ENCODE measurements around the gene NEUROG1. TPM values are rescaled to one million over a fixed set of nuclear protein-coding genes. Genes with fewer than 3 reads are reported as not detected.
A peak's percentile ranks its signal among the peaks of the same experiment; 100 is the strongest.

The NEUROG1 gene
- total RNA-seq, 2 donors from 2014 or later: not detected

- ATAC-seq (ENCODE audit: insufficient number of reproducible peaks, low FRiP score, low read depth): no peak
- H3K4me3 ChIP-seq: peak overlapping the region; percentile 78
- peaks cover 6% of the 10 kb centered on the region for H3K27me3 ChIP-seq (replicated peaks; ENCODE audit: insufficient read depth)
Measured at GRCh38 chr5:135490245-135491037, 45.3 kb downstream of the NEUROG1 start.

GRCh38 chr5:135489466-135490244, 46.1 kb downstream of the NEUROG1 start:
- Histone ChIP-seq H3K27ac (no peak overlapping the region), H3K36me3 (no peaks in the 10 kb centered on the region), H3K9me3 (no peaks in the 10 kb centered on the region), H3K27me3 (replicated peaks; ENCODE audit: insufficient read depth) (peaks cover 6% of the 10 kb centered on the region), H3K4me3 (peak overlapping the region; percentile 78), H3K4me1 (ENCODE audit: control insufficient read depth in 1 of 2, low read depth in 2 of 2) (peaks cover 5 to 43% of the 10 kb centered on the region in 2 donors)
- DNase-seq (ENCODE audit: low spot score) (no peak), ATAC-seq (ENCODE audit: insufficient number of reproducible peaks, low FRiP score, low read depth) (no peak)
- no peak for TF ChIP-seq CTCF (IDR thresholded peaks at IDR 0.05)

More at GRCh38 chr5:135490245-135491037, 45.3 kb downstream of the NEUROG1 start:
- peaks cover 5 to 43% of the 10 kb centered on the region in 2 donors for H3K4me1 ChIP-seq (ENCODE audit: control insufficient read depth in 1 of 2, low read depth in 2 of 2)
- TF ChIP-seq CTCF (IDR thresholded peaks at IDR 0.05): no peak
- no peaks in the 10 kb centered on the region for H3K36me3 ChIP-seq
- no peak for DNase-seq (ENCODE audit: low spot score)
- no peak overlapping the region for H3K27ac ChIP-seq
- no peaks in the 10 kb centered on the region for H3K9me3 ChIP-seq

- Histone ChIP-seq H3K27ac (no peak overlapping the region), H3K9me3 (no peaks in the 10 kb centered on the region), H3K4me1 (ENCODE audit: control insufficient read depth in 1 of 2, low read depth in 2 of 2) (peaks cover 5 to 36% of the 10 kb centered on the region in 2 donors), H3K4me3 (peak overlapping the region; percentile 78), H3K36me3 (no peaks in the 10 kb centered on the region), H3K27me3 (replicated peaks; ENCODE audit: insufficient read depth) (peaks cover 6% of the 10 kb centered on the region)
- no peak for TF ChIP-seq CTCF (IDR thresholded peaks at IDR 0.05)
- DNase-seq (ENCODE audit: low spot score) (no peak), ATAC-seq (ENCODE audit: insufficient number of reproducible peaks, low FRiP score, low read depth) (no peak)
Measured at GRCh38 chr5:135488727-135489465, 46.9 kb downstream of the NEUROG1 start.

- Histone ChIP-seq H3K27ac (no peak overlapping the region), H3K9me3 (no peaks in the 10 kb centered on the region), H3K4me3 (peak overlapping the region; percentile 78), H3K4me1 (ENCODE audit: control insufficient read depth in 1 of 2, low read depth in 2 of 2) (peaks cover 5 to 27% of the 10 kb centered on the region in 2 donors), H3K27me3 (replicated peaks; ENCODE audit: insufficient read depth) (peaks cover 6% of the 10 kb centered on the region), H3K36me3 (no peaks in the 10 kb centered on the region)
- ATAC-seq (ENCODE audit: insufficient number of reproducible peaks, low FRiP score, low read depth) (no peak), DNase-seq (ENCODE audit: low spot score) (no peak)
- TF ChIP-seq CTCF (IDR thresholded peaks at IDR 0.05): no peak
Measured at GRCh38 chr5:135487839-135488514, 47.8 kb downstream of the NEUROG1 start.
